IMR-90 (cell line): ENCODE measurements around the gene STAT4. TPM values are rescaled to one million over a fixed set of nuclear protein-coding genes. Genes with fewer than 3 reads are reported as not detected.

Experiments used
- microRNA-seq, 2 experiments: library from miRNA; stranded (forward) in 1 of 2; unstranded in 1 of 2; fragments of 10-50 nt in 1 of 2; fragments of <30 nt in 1 of 2; gene quantifications in 1 of 2; microRNA quantifications in 1 of 2; one replicate each; pipeline versions ENCODE3 to v1.1.0; 2013 to 2020; ENCODE audit not compliant: insufficient read depth in 1 of 2, insufficient read length in 1 of 2, unreplicated experiment in 1 of 2
- polyA plus RNA-seq, 3 experiments: library from polyadenylated mRNA; depleted of rRNA; stranded (reverse); fragments of >200 nt; gene quantifications; 2 replicates each; pipeline ENCODE4 v1.2.3, GENCODE V29; 2012; ENCODE audit warnings: low replicate concordance in 1 of 3
- small RNA-seq, 5 experiments: library from RNA; depleted of rRNA; stranded (forward); fragments of <200 nt; gene quantifications; one replicate each; pipeline ENCODE3, GENCODE V24; 2012
- total RNA-seq: library from RNA; depleted of rRNA; stranded (reverse); fragments of >200 nt; gene quantifications from 2 replicates; pipeline ENCODE4 v1.2.3, GENCODE V29; 2012; rRNA removed

Gene STAT4
- total and polyA plus RNA-seq, 2 of the 4 experiments (the other 2 are of a cell fraction), result 0.36 to 0.48 TPM

Small RNA genes within 50 kb of the gene (microRNA-seq; reads per million reads assigned to microRNA genes)
- not detected for gene RNU6-959P (ENCODE audit: insufficient read depth, insufficient read length)

Small RNA genes within 50 kb of the gene (small RNA-seq; reads per million reads assigned to genes)
- 0 to 24.7 (median 0) reads per million in 5 experiments for gene RNU6-959P

Other genes starting within 250 kb of the STAT4 start
- gene STAT1, start 136.8 kb downstream of the STAT4 start, total RNA-seq, result 67.9 and 80.3 TPM in 2 replicates
- gene STAT1, start 136.8 kb downstream of the STAT4 start, polyA plus RNA-seq (2012; rRNA removed), result 42.6 and 43.2 TPM in 2 replicates
- 116 and 167 TPM in 2 replicates for gene MYO1B, start 94.4 kb upstream of the STAT4 start, total RNA-seq
- gene MYO1B, start 94.4 kb upstream of the STAT4 start, polyA plus RNA-seq (2012; rRNA removed), result 44.3 and 57.2 TPM in 2 replicates